CD4-positive, alpha-beta T cell treated with Interleukin-6 at 100 ng/mL for 8 hours (primary cell): ENCODE data around the gene MEGF9.

Source experiments
- DNase-seq: peaks from one replicate; pipeline ENCODE4 v3.0.0-alpha.2; 2020; ENCODE audit warnings: mixed read lengths, low spot score

The MEGF9 gene

GRCh38 chr9:120705174-120705573 is 9.1 kb downstream of the MEGF9 start:
- DNase-seq, result no peak

DNA sequence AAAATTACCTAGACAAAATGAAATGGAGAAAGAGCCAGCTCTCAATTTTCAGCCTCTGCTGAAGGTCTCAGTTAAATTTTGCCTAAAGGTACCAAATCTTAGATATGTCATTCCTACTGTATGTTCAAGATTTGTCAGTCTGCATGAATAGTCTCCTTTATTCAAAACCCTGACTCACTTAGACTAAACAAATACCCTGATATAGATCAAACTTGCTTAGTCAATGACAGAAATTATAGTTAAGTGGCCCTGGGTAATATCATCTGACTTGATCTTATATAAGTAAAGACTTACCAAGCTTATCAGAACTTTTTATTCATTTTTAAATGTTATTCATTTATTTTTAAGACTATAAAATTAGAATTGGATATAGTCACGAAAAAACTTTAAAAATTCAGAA is 12.2 kb downstream of the MEGF9 start:
- no peak for DNase-seq

- DNase-seq, result no peak
Measured at GRCh38 chr9:120701248-120701647, 13.0 kb downstream of the MEGF9 start.

DNA sequence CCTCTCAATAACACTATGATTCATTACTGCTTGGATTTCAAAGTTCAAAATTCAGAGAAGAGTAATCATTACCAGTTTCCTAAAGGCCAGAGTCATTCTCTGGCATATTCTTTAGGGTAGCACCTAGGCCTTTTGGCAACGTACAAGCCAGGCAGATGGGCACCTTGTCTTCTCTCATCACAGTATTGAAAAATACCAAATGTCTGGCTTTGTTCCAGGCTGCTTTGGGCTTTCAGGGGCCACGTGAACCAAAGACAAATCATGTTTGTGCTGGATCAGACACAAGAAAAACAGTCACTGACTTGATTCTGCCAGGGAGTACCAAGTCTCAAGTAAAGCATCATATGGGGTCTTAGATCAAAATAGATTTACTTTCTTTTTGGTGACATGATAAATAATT is 15.5 kb downstream of the MEGF9 start:
- no peak for DNase-seq

- DNase-seq, result no peak
Measured at GRCh38 chr9:120697448-120697847, 16.8 kb downstream of the MEGF9 start.

GRCh38 chr9:120696551-120697230 is 17.6 kb downstream of the MEGF9 start:
- DNase-seq, result no peak

GRCh38 chr9:120694559-120694958 is 19.7 kb downstream of the MEGF9 start:
- DNase-seq, result no peak

DNA sequence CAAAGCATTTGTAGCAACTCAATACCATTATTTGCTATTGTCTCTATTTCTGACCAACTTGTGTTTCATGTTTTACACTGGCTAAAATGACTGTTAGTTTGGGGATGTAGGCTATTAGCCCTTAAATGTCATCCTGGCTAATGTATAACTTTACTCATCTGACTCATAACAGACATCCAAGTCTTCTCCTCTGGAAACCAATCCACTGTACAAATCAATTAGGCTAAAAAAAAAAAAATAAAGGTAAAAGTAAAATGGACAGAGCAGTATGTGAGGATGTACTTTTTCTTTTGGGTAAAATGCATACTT is 20.6 kb downstream of the MEGF9 start:
- no peak for DNase-seq

- no peak for DNase-seq
Measured at GRCh38 chr9:120692901-120693699, 21.2 kb downstream of the MEGF9 start.

GRCh38 chr9:120690372-120690771 is 23.9 kb downstream of the MEGF9 start:
- no peak for DNase-seq

GRCh38 chr9:120689860-120690259 is 24.4 kb downstream of the MEGF9 start:
- no peak for DNase-seq

GRCh38 chr9:120688758-120689157 is 25.5 kb downstream of the MEGF9 start:
- no peak for DNase-seq

- DNase-seq, result no peak
Measured at GRCh38 chr9:120683150-120683549, 31.1 kb downstream of the MEGF9 start.

- no peak for DNase-seq
Measured at GRCh38 chr9:120681121-120681520, 33.1 kb downstream of the MEGF9 start.

- DNase-seq, result no peak
Measured at GRCh38 chr9:120680579-120680978, 33.7 kb downstream of the MEGF9 start.

GRCh38 chr9:120680161-120680560 is 34.1 kb downstream of the MEGF9 start:
- no peak for DNase-seq

DNA sequence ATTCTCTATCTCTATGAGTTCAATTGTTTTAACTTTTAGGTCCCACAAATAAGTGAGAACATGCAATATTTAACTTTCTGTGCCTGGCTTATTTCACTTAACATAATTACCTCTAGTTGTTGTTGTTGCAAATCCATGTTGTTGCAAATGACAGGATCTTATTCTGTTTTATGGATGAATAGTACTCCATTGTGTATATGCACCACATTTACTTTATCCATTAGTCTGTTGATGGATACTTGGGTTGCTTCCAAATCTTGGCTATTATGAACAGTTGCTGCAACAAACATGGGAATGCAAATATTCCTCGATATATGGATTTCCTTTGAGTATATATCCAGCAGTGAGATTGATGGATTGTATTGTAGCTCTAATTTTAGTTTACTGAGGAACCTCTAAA is 36.3 kb downstream of the MEGF9 start:
- no peak for DNase-seq

DNA sequence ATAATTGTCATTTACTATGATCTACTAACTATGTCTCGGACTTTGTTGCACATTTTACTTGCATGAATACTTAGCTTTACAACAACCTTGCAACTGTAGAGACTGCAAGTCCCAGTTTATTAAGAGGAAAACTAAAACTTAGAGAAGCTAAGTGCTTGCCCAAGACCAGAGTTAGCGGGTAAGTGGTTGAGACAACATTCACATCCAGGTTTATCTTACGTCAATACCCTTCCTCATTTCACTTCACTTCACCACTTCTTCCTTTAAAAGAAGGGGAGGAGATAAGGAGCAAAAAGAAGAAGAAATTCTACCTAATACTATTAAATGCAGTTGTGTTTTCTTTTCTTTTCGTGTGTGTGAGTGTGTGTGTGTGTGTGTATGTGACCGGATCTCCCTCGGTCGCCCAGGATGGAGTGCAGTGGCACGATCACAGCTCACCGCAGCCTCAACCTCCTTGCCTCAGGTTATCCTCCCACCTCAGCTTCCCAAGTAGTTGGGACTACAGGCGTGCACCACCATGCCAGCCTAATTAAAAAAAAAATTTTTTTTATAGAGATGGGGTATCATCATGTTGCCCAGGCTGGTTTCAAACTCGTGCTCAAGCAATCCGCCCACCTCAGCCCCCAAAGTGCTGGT is 37.4 kb downstream of the MEGF9 start:
- DNase-seq, result no peak

GRCh38 chr9:120668399-120668798 is 45.9 kb downstream of the MEGF9 start:
- no peak for DNase-seq

DNA sequence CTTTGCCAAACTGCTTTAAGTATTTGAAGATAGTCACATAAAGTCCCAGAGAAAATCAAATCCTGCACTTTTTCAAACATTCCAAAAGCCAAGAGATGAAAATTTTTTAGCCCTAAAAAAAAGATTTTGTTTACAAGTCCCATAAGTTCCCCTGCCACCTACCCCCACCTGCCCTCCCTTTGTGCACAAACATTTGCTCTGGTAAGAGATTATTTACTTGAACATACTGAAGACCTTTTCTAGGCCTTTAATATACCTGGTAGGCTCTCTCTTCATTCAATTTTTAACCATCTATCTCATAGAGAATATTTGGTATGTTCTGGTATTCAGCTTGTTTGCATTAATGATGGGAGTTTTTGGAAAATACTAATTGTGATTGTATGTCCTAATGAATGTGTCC is 50.3 kb downstream of the MEGF9 start:
- DNase-seq, result no peak

DNA sequence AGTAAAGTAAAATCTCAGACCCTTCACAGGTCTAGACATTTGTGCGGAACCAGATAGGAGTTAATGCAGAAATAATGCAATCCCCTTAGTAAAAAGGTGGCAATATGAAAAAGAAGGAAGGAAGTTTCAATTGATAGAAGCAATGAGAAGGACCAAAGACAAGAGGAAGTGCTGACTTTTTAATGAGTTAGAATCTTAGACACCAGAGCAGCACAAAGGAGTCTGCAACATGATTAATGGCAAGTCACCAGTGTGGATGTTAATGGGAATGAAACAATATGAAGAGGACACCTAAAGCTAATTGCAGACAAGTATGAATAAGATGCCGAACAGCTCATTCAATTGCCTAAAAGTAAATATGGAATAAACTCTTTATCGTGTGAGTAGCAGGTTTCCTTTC is 50.9 kb downstream of the MEGF9 start:
- DNase-seq, result no peak

DNA sequence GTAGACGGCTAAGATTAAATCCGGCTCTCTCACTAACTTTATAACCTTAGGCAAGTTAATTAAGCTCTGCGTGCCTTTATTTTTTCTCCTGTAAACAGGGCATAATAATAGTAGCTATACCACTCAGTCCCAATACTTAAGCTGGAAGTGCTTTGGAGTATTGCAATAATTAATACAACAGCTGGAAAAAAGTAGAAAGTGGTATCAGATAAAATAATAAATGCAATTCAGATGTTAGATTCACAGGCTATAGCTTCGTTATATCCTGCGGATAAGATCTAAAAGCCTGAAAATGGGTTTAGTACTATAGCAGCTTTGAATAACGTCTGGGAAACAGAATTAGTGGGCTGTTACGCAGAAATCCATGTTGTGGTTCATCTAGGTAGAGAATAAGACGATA is 51.8 kb downstream of the MEGF9 start:
- DNase-seq, result no peak

DNA sequence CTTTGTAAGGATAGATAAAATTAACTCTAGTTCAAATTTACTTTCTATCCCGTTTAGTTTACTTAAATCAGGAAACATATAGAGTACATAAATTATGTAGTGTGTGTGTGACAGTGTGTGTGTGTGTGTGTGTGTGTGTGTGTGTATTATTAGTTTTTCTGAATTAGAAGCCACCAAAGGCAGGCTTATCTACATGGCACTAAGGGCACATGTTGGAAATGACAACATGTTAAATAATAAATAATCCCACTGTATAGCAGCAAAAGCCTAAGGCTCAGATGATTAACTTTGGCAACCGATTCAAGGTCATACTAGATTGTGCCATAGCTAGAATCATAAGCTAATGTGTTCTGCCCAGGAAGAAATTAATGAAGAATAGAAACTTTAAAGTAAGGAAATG is 54.6 kb downstream of the MEGF9 start:
- no peak for DNase-seq
